ENCODE measurements around the gene MUC4. TPM values are rescaled to one million over a fixed set of nuclear protein-coding genes. Genes with fewer than 3 reads are reported as not detected.
A peak's percentile ranks its signal among the peaks of the same experiment; 100 is the strongest.

Gene MUC4
- total RNA-seq, 6 donors from 2014 or later: 4.6 to 75.4 (median 11.3) TPM

DNA sequence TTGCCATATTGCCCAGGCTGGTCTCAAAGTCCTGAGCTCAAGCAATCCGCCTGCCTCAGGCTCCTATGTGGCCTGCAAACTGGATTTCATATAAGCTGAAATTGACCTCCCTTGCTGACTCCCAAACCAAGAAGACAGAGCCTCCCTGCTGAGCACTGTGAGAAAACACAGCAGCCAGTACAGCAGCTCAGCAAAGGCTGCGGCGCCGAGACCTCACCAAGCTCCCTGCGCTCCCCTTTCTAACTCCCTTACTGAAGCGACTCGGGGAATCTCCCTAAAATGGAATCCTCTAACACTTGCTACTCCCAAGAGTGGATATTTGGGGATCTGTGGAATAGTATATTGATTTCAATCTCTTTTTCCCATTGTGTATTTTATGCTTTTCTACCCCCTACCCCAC lies 56.3 kb downstream of the MUC4 start:
- no peaks in the 10 kb centered on the region for H3K36me3 ChIP-seq
- no peak for ATAC-seq (ENCODE audit: low FRiP score in 2 of 2)
- no peak for DNase-seq
- H3K4me3 ChIP-seq: no peak overlapping the region
- H3K4me1 ChIP-seq: peaks cover 0 to 13% (median 3%) of the 10 kb centered on the region in 4 donors
- no peak overlapping the region for H3K27ac ChIP-seq
- TF ChIP-seq EP300 (IDR thresholded peaks at IDR 0.05): no peak
- TF ChIP-seq, protein P1, sequence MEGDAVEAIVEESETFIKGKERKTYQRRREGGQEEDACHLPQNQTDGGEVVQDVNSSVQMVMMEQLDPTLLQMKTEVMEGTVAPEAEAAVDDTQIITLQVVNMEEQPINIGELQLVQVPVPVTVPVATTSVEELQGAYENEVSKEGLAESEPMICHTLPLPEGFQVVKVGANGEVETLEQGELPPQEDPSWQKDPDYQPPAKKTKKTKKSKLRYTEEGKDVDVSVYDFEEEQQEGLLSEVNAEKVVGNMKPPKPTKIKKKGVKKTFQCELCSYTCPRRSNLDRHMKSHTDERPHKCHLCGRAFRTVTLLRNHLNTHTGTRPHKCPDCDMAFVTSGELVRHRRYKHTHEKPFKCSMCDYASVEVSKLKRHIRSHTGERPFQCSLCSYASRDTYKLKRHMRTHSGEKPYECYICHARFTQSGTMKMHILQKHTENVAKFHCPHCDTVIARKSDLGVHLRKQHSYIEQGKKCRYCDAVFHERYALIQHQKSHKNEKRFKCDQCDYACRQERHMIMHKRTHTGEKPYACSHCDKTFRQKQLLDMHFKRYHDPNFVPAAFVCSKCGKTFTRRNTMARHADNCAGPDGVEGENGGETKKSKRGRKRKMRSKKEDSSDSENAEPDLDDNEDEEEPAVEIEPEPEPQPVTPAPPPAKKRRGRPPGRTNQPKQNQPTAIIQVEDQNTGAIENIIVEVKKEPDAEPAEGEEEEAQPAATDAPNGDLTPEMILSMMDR (IDR thresholded peaks at IDR 0.05): no peak
- no peak for TF ChIP-seq POLR2A (IDR thresholded peaks at IDR 0.05)
- TF ChIP-seq POLR2AphosphoS5 (IDR thresholded peaks at IDR 0.05): no peak
- WGBS, 2 donors: 92 to 98% methylated on average over 7 of the region's 7 CpGs
- H3K27me3 ChIP-seq: no peaks in the 10 kb centered on the region
- no peaks in the 10 kb centered on the region for H3K9me3 ChIP-seq

DNA sequence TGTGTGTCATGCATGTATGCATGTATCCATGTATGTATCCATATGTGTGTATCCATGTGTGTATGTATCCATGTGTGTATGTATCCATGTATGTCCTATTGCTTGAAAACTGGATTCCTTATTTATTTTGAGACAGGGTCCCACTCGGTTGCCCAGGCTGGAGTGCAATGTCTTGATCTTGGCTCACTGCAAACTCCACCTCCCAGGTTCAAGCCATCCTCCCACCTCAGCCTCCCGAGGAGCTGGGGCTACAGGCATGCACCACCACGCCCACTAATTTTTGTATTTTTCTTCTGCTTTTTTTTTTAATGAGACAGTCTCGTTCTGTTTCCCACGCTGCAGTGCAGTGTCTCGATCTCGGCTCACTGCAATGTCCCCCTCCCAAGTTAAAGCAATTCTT lies 56.8 kb downstream of the MUC4 start:
- no peak for ATAC-seq (ENCODE audit: low FRiP score in 2 of 2)
- Histone ChIP-seq H3K4me1 (peaks cover 0 to 13% (median 3%) of the 10 kb centered on the region in 4 donors), H3K9me3 (no peaks in the 10 kb centered on the region), H3K27me3 (no peaks in the 10 kb centered on the region), H3K36me3 (no peaks in the 10 kb centered on the region), H3K4me3 (no peak overlapping the region), H3K27ac (no peak overlapping the region)
- DNase-seq: no peak
- WGBS, 2 donors: 83 to 86% methylated on average over 7 of the region's 7 CpGs
- TF ChIP-seq POLR2AphosphoS5 (IDR thresholded peaks at IDR 0.05) (no peak), POLR2A (IDR thresholded peaks at IDR 0.05) (no peak), EP300 (IDR thresholded peaks at IDR 0.05) (no peak)
- TF ChIP-seq, protein P1 (IDR thresholded peaks at IDR 0.05): no peak

DNA sequence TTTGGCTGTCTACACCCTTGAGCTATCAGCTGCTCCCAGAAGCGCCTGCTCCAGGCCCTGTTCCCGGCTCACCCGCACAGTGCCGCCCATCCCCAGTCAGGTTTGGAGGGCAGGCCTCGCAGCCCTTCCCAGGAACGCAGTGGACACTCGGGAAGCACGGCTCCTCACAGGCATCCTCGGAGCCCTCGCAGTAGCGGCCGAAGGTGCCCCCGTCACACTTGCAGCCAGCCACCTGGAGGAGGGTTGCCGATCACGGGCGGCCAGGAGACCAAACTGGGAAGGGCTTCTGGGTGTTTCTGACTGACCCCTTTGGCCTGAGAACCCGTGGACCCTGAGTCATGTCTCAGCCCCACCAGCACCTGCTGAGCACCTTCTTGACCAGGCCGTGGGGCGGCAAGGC lies 57.6 kb downstream of the MUC4 start:
- WGBS, 2 donors: 91 to 92% methylated on average over 6 to 14 of the region's 19 CpGs
- H3K9me3 ChIP-seq: no peaks in the 10 kb centered on the region
- ATAC-seq (ENCODE audit: low FRiP score in 2 of 2): peak in 1 of 2 donors; percentile 11
- H3K4me3 ChIP-seq: no peak overlapping the region
- H3K27me3 ChIP-seq: no peaks in the 10 kb centered on the region
- no peaks in the 10 kb centered on the region for H3K36me3 ChIP-seq
- peak in 1 of 2 donors; percentile 76 for DNase-seq
- no peak for TF ChIP-seq POLR2AphosphoS5 (IDR thresholded peaks at IDR 0.05)
- no peak for TF ChIP-seq POLR2A (IDR thresholded peaks at IDR 0.05)
- no peak for TF ChIP-seq EP300 (IDR thresholded peaks at IDR 0.05)
- TF ChIP-seq, protein P1 (IDR thresholded peaks at IDR 0.05): no peak
- H3K27ac ChIP-seq: no peak overlapping the region
- H3K4me1 ChIP-seq: peaks cover 0 to 13% (median 3%) of the 10 kb centered on the region in 4 donors

GRCh38 chr3:195753581-195753980 lies 58.1 kb downstream of the MUC4 start:
- DNase-seq (no peak), ATAC-seq (ENCODE audit: low FRiP score in 2 of 2) (no peak)
- Histone ChIP-seq H3K4me1 (peaks cover 0 to 13% (median 3%) of the 10 kb centered on the region in 4 donors), H3K36me3 (no peaks in the 10 kb centered on the region), H3K4me3 (no peak overlapping the region), H3K9me3 (no peaks in the 10 kb centered on the region), H3K27ac (peak overlapping the region in 1 of 4 donors; percentile 18), H3K27me3 (no peaks in the 10 kb centered on the region)
- WGBS, 2 donors: 89 to 93% methylated on average over 14 of the region's 14 CpGs
- TF ChIP-seq EP300 (IDR thresholded peaks at IDR 0.05) (no peak), POLR2A (IDR thresholded peaks at IDR 0.05) (no peak), POLR2AphosphoS5 (IDR thresholded peaks at IDR 0.05) (no peak)
- TF ChIP-seq, protein P1 (IDR thresholded peaks at IDR 0.05): no peak

All from upper lobe of left lung (tissue), 6 donors.